ENCODE results near the gene ARHGEF19. TPM values are rescaled to one million over a fixed set of nuclear protein-coding genes. Genes with fewer than 3 reads are reported as not detected.

ARHGEF19 gene
- total and polyA plus RNA-seq, 9 of the 15 experiments (the other 6 are each of a cell fraction or from before 2014, with no cell fraction given), result 0.73 to 21.0 (median 5.2) TPM

DNA sequence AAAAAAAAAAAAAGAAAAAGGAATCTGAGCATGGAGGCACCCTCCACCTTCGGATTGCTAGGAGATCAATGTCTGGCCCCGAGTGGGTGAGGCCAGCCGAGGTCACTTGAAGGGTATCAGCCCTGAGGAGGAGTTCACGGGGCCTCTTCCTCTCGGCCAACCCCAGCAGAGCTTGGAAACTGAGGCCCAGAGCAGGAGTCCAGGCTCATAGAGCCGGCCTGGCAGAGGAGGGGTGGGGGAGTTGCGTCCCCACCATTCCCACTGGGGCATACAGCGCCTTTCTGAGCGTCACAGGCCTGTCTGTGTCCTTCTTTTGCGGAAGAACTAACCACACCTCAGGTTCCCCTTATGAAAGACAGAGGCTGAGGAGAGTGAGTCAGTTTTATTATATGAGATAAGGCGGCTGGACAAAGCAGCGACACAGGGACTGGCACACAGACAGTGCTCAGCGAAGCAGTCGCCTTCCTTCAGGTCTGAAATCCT is 39.4 kb downstream of the ARHGEF19 start (continued):
- TF ChIP-seq HDAC1 (IDR thresholded peaks at IDR 0.05), result peak in 1 of 2 experiments; percentile 14; a peak in 1 of 4 replicates
- no peak for TF ChIP-seq STAT5A (IDR thresholded peaks at IDR 0.05; ENCODE audit: borderline replicate concordance, low read length)
- peak; percentile 26; the same call in 1 of the 2 replicates for TF ChIP-seq BHLHE40 (IDR thresholded peaks at IDR 0.05; ENCODE audit: low read length)
- TF ChIP-seq, protein P1, sequence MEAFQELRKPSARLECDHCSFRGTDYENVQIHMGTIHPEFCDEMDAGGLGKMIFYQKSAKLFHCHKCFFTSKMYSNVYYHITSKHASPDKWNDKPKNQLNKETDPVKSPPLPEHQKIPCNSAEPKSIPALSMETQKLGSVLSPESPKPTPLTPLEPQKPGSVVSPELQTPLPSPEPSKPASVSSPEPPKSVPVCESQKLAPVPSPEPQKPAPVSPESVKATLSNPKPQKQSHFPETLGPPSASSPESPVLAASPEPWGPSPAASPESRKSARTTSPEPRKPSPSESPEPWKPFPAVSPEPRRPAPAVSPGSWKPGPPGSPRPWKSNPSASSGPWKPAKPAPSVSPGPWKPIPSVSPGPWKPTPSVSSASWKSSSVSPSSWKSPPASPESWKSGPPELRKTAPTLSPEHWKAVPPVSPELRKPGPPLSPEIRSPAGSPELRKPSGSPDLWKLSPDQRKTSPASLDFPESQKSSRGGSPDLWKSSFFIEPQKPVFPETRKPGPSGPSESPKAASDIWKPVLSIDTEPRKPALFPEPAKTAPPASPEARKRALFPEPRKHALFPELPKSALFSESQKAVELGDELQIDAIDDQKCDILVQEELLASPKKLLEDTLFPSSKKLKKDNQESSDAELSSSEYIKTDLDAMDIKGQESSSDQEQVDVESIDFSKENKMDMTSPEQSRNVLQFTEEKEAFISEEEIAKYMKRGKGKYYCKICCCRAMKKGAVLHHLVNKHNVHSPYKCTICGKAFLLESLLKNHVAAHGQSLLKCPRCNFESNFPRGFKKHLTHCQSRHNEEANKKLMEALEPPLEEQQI (IDR thresholded peaks at IDR 0.05), result no peak
- peak; percentile 52; the same call in 1 of the 2 replicates for TF ChIP-seq GABPB1 (CRISPR knock-in tag; IDR thresholded peaks at IDR 0.05)
- TF ChIP-seq MTA2 (IDR thresholded peaks at IDR 0.05; ENCODE audit: low read depth), result 0 out of 2 replicates have a peak, but pooled peaks have one; percentile 7
- TF ChIP-seq CREBBP (IDR thresholded peaks at IDR 0.05; ENCODE audit: low read depth, low read length), result no peak
- TF ChIP-seq ZBED1 (IDR thresholded peaks at IDR 0.05), result no peak
- TF ChIP-seq ZFP1 (CRISPR knock-in tag; IDR thresholded peaks at IDR 0.05), result no peak
- peak; percentile 58 for TF ChIP-seq CXXC5 (CRISPR knock-in tag; IDR thresholded peaks at IDR 0.05)
- no peak for TF ChIP-seq DNMT1 (IDR thresholded peaks at IDR 0.05)
- TF ChIP-seq, protein P2, sequence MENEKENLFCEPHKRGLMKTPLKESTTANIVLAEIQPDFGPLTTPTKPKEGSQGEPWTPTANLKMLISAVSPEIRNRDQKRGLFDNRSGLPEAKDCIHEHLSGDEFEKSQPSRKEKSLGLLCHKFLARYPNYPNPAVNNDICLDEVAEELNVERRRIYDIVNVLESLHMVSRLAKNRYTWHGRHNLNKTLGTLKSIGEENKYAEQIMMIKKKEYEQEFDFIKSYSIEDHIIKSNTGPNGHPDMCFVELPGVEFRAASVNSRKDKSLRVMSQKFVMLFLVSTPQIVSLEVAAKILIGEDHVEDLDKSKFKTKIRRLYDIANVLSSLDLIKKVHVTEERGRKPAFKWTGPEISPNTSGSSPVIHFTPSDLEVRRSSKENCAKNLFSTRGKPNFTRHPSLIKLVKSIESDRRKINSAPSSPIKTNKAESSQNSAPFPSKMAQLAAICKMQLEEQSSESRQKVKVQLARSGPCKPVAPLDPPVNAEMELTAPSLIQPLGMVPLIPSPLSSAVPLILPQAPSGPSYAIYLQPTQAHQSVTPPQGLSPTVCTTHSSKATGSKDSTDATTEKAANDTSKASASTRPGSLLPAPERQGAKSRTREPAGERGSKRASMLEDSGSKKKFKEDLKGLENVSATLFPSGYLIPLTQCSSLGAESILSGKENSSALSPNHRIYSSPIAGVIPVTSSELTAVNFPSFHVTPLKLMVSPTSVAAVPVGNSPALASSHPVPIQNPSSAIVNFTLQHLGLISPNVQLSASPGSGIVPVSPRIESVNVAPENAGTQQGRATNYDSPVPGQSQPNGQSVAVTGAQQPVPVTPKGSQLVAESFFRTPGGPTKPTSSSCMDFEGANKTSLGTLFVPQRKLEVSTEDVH (IDR thresholded peaks at IDR 0.05; ENCODE audit: low read depth, partially characterized antibody), result no peak
- no peak for TF ChIP-seq KHSRP (IDR thresholded peaks at IDR 0.05)
- TF ChIP-seq, protein P3, sequence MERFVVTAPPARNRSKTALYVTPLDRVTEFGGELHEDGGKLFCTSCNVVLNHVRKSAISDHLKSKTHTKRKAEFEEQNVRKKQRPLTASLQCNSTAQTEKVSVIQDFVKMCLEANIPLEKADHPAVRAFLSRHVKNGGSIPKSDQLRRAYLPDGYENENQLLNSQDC (CRISPR knock-in tag; IDR thresholded peaks at IDR 0.05), result no peak
- no peak for TF ChIP-seq SRSF9 (IDR thresholded peaks at IDR 0.05; ENCODE audit: borderline replicate concordance, low read depth, low read length)
- TF ChIP-seq STAT5B (CRISPR knock-in tag; IDR thresholded peaks at IDR 0.05), result no peak
- TF ChIP-seq CBFB (CRISPR knock-in tag; IDR thresholded peaks at IDR 0.05), result no peak
- no peak for TF ChIP-seq SMARCA5 (IDR thresholded peaks at IDR 0.05)
- no peak for TF ChIP-seq FOXA3 (CRISPR knock-in tag; conservative IDR thresholded peaks at IDR 0.05 in 1 of 2, IDR thresholded peaks at IDR 0.05 in 1 of 2)
- no peak for TF ChIP-seq ZC3H8 (IDR thresholded peaks at IDR 0.05)
- no peak for TF ChIP-seq HEY1 (CRISPR knock-in tag; IDR thresholded peaks at IDR 0.05; ENCODE audit: borderline replicate concordance)
- no peak for TF ChIP-seq SAFB2 (IDR thresholded peaks at IDR 0.05; ENCODE audit: borderline replicate concordance, low read depth, low read length, severe bottlenecking)
- TF ChIP-seq, protein P4, sequence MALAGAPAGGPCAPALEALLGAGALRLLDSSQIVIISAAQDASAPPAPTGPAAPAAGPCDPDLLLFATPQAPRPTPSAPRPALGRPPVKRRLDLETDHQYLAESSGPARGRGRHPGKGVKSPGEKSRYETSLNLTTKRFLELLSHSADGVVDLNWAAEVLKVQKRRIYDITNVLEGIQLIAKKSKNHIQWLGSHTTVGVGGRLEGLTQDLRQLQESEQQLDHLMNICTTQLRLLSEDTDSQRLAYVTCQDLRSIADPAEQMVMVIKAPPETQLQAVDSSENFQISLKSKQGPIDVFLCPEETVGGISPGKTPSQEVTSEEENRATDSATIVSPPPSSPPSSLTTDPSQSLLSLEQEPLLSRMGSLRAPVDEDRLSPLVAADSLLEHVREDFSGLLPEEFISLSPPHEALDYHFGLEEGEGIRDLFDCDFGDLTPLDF (CRISPR knock-in tag; IDR thresholded peaks at IDR 0.05), result no peak
- no peak for TF ChIP-seq NCOA6 (IDR thresholded peaks at IDR 0.05)
- TF ChIP-seq TCF7L2 (IDR thresholded peaks at IDR 0.05; ENCODE audit: low read depth, low read length), result no peak
- no peak for TF ChIP-seq RBM34 (IDR thresholded peaks at IDR 0.05; ENCODE audit: borderline replicate concordance, insufficient read depth, low read length)

All from K562 (cell line).